HG03565 (cell line): ENCODE data around the gene RPL39L.
"Not testable (repeated sequence)": the region's sequence is repeated elsewhere in the genome, so short reads cannot be mapped to it uniquely, and the experiment has no call there.

Source experiments
- ATAC-seq: cut with Tn5 transposase; IDR thresholded peaks from one replicate; pipeline ENCODE4 v1.9.1; 2021; ENCODE audit warnings: mild to moderate bottlenecking, moderate library complexity; ENCODE audit not compliant: unreplicated experiment

Gene RPL39L

GRCh38 chr3:187139126-187139894, at the start of gene RPL39L:
Gene RPL39L (minus strand): TSS chr3:187139496. CDS start chr3:187121300, 18,196 bp downstream.
- ATAC-seq = peak; percentile 95

- no peak for ATAC-seq
Measured at GRCh38 chr3:187188931-187189330, 49.6 kb upstream of the RPL39L start.

- no peak for ATAC-seq
Measured at GRCh38 chr3:187186801-187187421, 47.6 kb upstream of the RPL39L start.

GRCh38 chr3:187186375-187186774, 47.1 kb upstream of the RPL39L start:
- ATAC-seq = no peak

- ATAC-seq = no peak
Measured at GRCh38 chr3:187185759-187186158, 46.5 kb upstream of the RPL39L start.

GRCh38 chr3:187183903-187184302, 44.6 kb upstream of the RPL39L start:
- ATAC-seq = no peak

GRCh38 chr3:187183210-187183862, 44.0 kb upstream of the RPL39L start:
- ATAC-seq = no peak

GRCh38 chr3:187181454-187182170, 42.3 kb upstream of the RPL39L start:
- no peak for ATAC-seq

- ATAC-seq = no peak
Measured at GRCh38 chr3:187172929-187173328, 33.6 kb upstream of the RPL39L start.

- not testable (repeated sequence) for ATAC-seq
Measured at GRCh38 chr3:187170911-187171310, 31.6 kb upstream of the RPL39L start.

- ATAC-seq = no peak
Measured at GRCh38 chr3:187169231-187169960, 30.1 kb upstream of the RPL39L start.

GRCh38 chr3:187167777-187168176, 28.5 kb upstream of the RPL39L start:
- no peak for ATAC-seq

- no peak for ATAC-seq
Measured at GRCh38 chr3:187166750-187167149, 27.5 kb upstream of the RPL39L start.

- ATAC-seq = no peak
Measured at GRCh38 chr3:187165144-187165543, 25.8 kb upstream of the RPL39L start.

- no peak for ATAC-seq
Measured at GRCh38 chr3:187162265-187162953, 23.1 kb upstream of the RPL39L start.

GRCh38 chr3:187161556-187161955, 22.3 kb upstream of the RPL39L start:
- no peak for ATAC-seq

- no peak for ATAC-seq
Measured at GRCh38 chr3:187150599-187150998, 11.3 kb upstream of the RPL39L start.

- no peak for ATAC-seq
Measured at GRCh38 chr3:187150186-187150585, 10.9 kb upstream of the RPL39L start.

- ATAC-seq = no peak
Measured at GRCh38 chr3:187146389-187146788, 7.1 kb upstream of the RPL39L start.
